Measurements from ENCODE around the gene TMEM45B.

TMEM45B gene

GRCh38 chr11:129881570-129882170 is 66.0 kb downstream of the TMEM45B start:
- TF ChIP-seq REST (IDR thresholded peaks at IDR 0.05; ENCODE audit: insufficient read depth in 1 of 2, low read depth in 2 of 2, low read length in 2 of 2) = no peak
- no peak for TF ChIP-seq FOXP2 (optimal IDR thresholded peaks at IDR 0.05; ENCODE audit: borderline replicate concordance, extremely low read depth, extremely low read length, insufficient read depth)
- no peak for TF ChIP-seq SIN3A (IDR thresholded peaks at IDR 0.05; ENCODE audit: borderline replicate concordance, insufficient read depth, low read length)
- TF ChIP-seq POLR2AphosphoS5 (IDR thresholded peaks at IDR 0.05; ENCODE audit: low read depth, low read length) = no peak
- TF ChIP-seq TAF1 (IDR thresholded peaks at IDR 0.05; ENCODE audit: borderline replicate concordance, insufficient read depth, low read length) = no peak

- TF ChIP-seq SIN3A (IDR thresholded peaks at IDR 0.05; ENCODE audit: borderline replicate concordance, insufficient read depth, low read length) = no peak
- TF ChIP-seq REST (IDR thresholded peaks at IDR 0.05; ENCODE audit: insufficient read depth in 1 of 2, low read depth in 2 of 2, low read length in 2 of 2) = no peak
- no peak for TF ChIP-seq FOXP2 (optimal IDR thresholded peaks at IDR 0.05; ENCODE audit: borderline replicate concordance, extremely low read depth, extremely low read length, insufficient read depth)
These were observed 68.9 kb downstream of the TMEM45B start for GRCh38 chr11:129884581-129884980.

- TF ChIP-seq SIN3A (IDR thresholded peaks at IDR 0.05; ENCODE audit: borderline replicate concordance, insufficient read depth, low read length) (no peak), TAF1 (IDR thresholded peaks at IDR 0.05; ENCODE audit: borderline replicate concordance, insufficient read depth, low read length) (no peak), REST (IDR thresholded peaks at IDR 0.05; ENCODE audit: insufficient read depth in 1 of 2, low read depth in 2 of 2, low read length in 2 of 2) (no peak), FOXP2 (optimal IDR thresholded peaks at IDR 0.05; ENCODE audit: borderline replicate concordance, extremely low read depth, extremely low read length, insufficient read depth) (no peak), POLR2AphosphoS5 (IDR thresholded peaks at IDR 0.05; ENCODE audit: low read depth, low read length) (no peak)
These were observed 69.7 kb downstream of the TMEM45B start for GRCh38 chr11:129885381-129885780.

GRCh38 chr11:129888451-129888850 is 72.8 kb downstream of the TMEM45B start:
- TF ChIP-seq REST (IDR thresholded peaks at IDR 0.05; ENCODE audit: insufficient read depth in 1 of 2, low read depth in 2 of 2, low read length in 2 of 2) (no peak), SIN3A (IDR thresholded peaks at IDR 0.05; ENCODE audit: borderline replicate concordance, insufficient read depth, low read length) (no peak)
